ENCODE data around the gene DCAKD. TPM values are rescaled to one million over a fixed set of nuclear protein-coding genes. Genes with fewer than 3 reads are reported as not detected.
A peak's percentile ranks its signal among the peaks of the same experiment; 100 is the strongest.
"Not testable (repeated sequence)": the region's sequence is repeated elsewhere in the genome, so short reads cannot be mapped to it uniquely, and the experiment has no call there.

DCAKD gene
- polyA plus RNA-seq, 1 experiment, result 44.2 TPM

- POLR2A ChIA-PET, result interaction anchor here (1.0 to 1.3 kb wide), 2 partner anchors 11 to 13 kb away, joined by 5 read pairs; no protein-coding TSS in a partner anchor
- DNase-seq (ENCODE audit: low read depth), result no peak
- Histone ChIP-seq H3K4me3 (ENCODE audit: low read depth, low read length) (peak overlapping the region; percentile 91), H3K36me3 (ENCODE audit: control insufficient read depth, insufficient read depth, low read length) (no peaks in the 10 kb centered on the region), H3K27me3 (ENCODE audit: control insufficient read depth, insufficient read depth, low read length) (no peaks in the 10 kb centered on the region)
- CTCF ChIA-PET, result interaction anchor here (0.9 to 1.3 kb wide), 2 partner anchors 13 to 75 kb away, joined by 3 read pairs; partner anchors contain the start of gene ACBD4
- no peak for TF ChIP-seq CTCF (IDR thresholded peaks at IDR 0.05; ENCODE audit: insufficient read depth, low read depth, low read length)
Observed at GRCh38 chr17:45060382-45060796, 9.0 kb upstream of the DCAKD start.

- POLR2A ChIA-PET, result no interaction called here
- no peaks in the 10 kb centered on the region for H3K36me3 ChIP-seq (ENCODE audit: control insufficient read depth, insufficient read depth, low read length)
- peak overlapping the region; percentile 55 for H3K4me3 ChIP-seq (ENCODE audit: low read depth, low read length)
- no peak for TF ChIP-seq CTCF (IDR thresholded peaks at IDR 0.05; ENCODE audit: insufficient read depth, low read depth, low read length)
- CTCF ChIA-PET, result no interaction called here
- no peak for DNase-seq (ENCODE audit: low read depth)
- no peaks in the 10 kb centered on the region for H3K27me3 ChIP-seq (ENCODE audit: control insufficient read depth, insufficient read depth, low read length)
Observed at GRCh38 chr17:45052052-45052772, 780 bp upstream of the DCAKD start.

- POLR2A ChIA-PET; H3K36me3 ChIP-seq (ENCODE audit: control insufficient read depth, insufficient read depth, low read length); H3K27me3 ChIP-seq (ENCODE audit: control insufficient read depth, insufficient read depth, low read length); DNase-seq (ENCODE audit: low read depth): not testable (repeated sequence)
- H3K4me3 ChIP-seq (ENCODE audit: low read depth, low read length), result peak overlapping the region; percentile 55
- CTCF ChIA-PET, result interaction anchor here (1.2 kb wide), 1 partner anchor 84 kb away, joined by 6 read pairs; the partner anchor contains the start of gene ACBD4
Observed at GRCh38 chr17:45051720-45052051, 254 bp upstream of the DCAKD start.

GRCh38 chr17:45050481-45051059 is 862 bp downstream of the DCAKD start:
- POLR2A ChIA-PET, result no interaction called here
- H3K36me3 ChIP-seq (ENCODE audit: control insufficient read depth, insufficient read depth, low read length), result no peaks in the 10 kb centered on the region

GRCh38 chr17:45048795-45049563 is 2.5 kb downstream of the DCAKD start:
- no peaks in the 10 kb centered on the region for H3K27me3 ChIP-seq (ENCODE audit: control insufficient read depth, insufficient read depth, low read length)
- POLR2A ChIA-PET, result interaction anchor here (0.6 kb wide), 2 partner anchors 12 to 80 kb away, joined by 4 to 5 read pairs; partner anchors contain the start of gene NMT1
- TF ChIP-seq CTCF (IDR thresholded peaks at IDR 0.05; ENCODE audit: insufficient read depth, low read depth, low read length), result peak; percentile 22; the same call in 1 of the 2 replicates

More at GRCh38 chr17:45050481-45051059, 862 bp downstream of the DCAKD start:
- TF ChIP-seq CTCF (IDR thresholded peaks at IDR 0.05; ENCODE audit: insufficient read depth, low read depth, low read length), result no peak
- DNase-seq (ENCODE audit: low read depth), result no peak
- H3K27me3 ChIP-seq (ENCODE audit: control insufficient read depth, insufficient read depth, low read length), result no peaks in the 10 kb centered on the region
- H3K4me3 ChIP-seq (ENCODE audit: low read depth, low read length), result peak overlapping the region; percentile 67
- CTCF ChIA-PET, result interaction anchor here (0.6 to 1.6 kb wide), 8 partner anchors 11 to 99 kb away, joined by 3 to 6 read pairs (median 4); partner anchors contain the start of gene ACBD4

More at GRCh38 chr17:45048795-45049563, 2.5 kb downstream of the DCAKD start:
- CTCF ChIA-PET, result interaction anchor here (0.6 to 2.0 kb wide), 10 partner anchors 9 to 129 kb away, joined by 3 to 6 read pairs (median 3); no protein-coding TSS in a partner anchor
- Histone ChIP-seq H3K36me3 (ENCODE audit: control insufficient read depth, insufficient read depth, low read length) (no peaks in the 10 kb centered on the region), H3K4me3 (ENCODE audit: low read depth, low read length) (no peak overlapping the region)
- DNase-seq (ENCODE audit: low read depth), result no peak
